ENCODE results near the gene LRRC66. TPM values are rescaled to one million over a fixed set of nuclear protein-coding genes. Genes with fewer than 3 reads are reported as not detected.

Gene LRRC66, protein sequence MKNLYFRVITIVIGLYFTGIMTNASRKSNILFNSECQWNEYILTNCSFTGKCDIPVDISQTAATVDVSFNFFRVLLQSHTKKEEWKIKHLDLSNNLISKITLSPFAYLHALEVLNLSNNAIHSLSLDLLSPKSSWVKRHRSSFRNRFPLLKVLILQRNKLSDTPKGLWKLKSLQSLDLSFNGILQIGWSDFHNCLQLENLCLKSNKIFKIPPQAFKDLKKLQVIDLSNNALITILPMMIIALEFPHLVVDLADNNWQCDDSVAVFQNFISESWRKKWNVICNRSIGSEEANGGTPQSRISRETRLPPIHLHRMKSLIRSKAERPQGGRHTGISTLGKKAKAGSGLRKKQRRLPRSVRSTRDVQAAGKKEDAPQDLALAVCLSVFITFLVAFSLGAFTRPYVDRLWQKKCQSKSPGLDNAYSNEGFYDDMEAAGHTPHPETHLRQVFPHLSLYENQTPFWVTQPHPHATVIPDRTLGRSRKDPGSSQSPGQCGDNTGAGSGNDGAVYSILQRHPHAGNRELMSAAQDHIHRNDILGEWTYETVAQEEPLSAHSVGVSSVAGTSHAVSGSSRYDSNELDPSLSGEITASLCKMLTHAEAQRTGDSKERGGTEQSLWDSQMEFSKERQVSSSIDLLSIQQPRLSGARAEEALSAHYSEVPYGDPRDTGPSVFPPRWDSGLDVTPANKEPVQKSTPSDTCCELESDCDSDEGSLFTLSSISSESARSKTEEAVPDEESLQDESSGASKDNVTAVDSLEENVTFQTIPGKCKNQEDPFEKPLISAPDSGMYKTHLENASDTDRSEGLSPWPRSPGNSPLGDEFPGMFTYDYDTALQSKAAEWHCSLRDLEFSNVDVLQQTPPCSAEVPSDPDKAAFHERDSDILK
- polyA plus RNA-seq = 0.09 to 0.28 TPM (median 0.26 TPM) in 3 replicates
- polyA plus RNA-seq (2011; ENCODE audit: low read depth) = 0.22 TPM
- 0.05 and 0.10 TPM in 2 replicates for polyA plus RNA-seq (2011; cell fraction: cytosol; rRNA removed)
- 1.5 TPM in 2 replicates for polyA plus RNA-seq (2011; cell fraction: nucleus; rRNA removed)
- 0.10 and 0.18 TPM in 2 replicates for polyA plus RNA-seq (2012; ENCODE audit: low replicate concordance)
- 0.26 to 0.30 TPM in 2 of 3 replicates, not detected in the other for polyA minus RNA-seq
- polyA minus RNA-seq (2011; cell fraction: cytosol; rRNA and poly(A)+ RNA removed) = not detected
- polyA minus RNA-seq (2011; cell fraction: nucleus; rRNA and poly(A)+ RNA removed) = 0.53 and 1.3 TPM in 2 replicates

DNA sequence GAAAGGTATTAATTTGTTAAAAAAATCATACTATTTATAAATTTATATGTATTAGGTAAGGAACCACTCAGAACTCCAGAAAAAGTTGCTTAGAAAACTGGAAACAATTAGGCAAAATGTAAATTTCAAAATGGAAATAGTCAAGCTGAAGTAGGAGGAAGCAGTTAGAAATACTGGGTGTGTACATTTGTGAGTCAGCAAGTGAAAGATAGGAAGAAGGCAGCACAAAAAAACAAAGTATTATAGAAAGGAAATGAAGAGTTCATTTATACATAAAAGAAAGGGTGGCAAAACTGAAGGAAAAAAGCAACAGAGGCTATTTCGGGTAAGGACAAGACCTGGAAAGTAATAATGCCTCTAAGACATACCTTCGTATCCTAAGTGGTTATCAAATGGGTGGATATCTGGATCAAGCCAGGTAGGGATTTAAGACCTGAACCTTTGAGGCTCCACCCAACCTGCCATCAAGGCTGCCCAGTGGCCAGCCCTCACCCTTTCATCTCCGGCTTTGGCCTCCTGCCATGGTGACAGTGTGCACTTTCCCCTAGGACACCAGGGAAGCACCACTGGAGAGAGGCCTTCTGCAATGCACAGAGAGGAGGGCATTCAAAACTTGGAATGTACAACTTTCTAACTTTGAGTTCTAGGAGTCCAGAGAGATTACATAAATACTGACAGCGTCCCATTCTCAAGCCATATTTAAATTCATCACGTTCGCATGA lies at the start of gene LRRC66:
Gene LRRC66 (minus strand): TSS at position 428 of the 722 bp plus-strand sequence. CDS start 2,750 bp downstream, outside the sequence.
- H3K79me2 ChIP-seq (ENCODE audit: control insufficient read depth, insufficient read depth, low read length) = no peaks in the 10 kb centered on the region
- FAIRE-seq = no peak
- H3K4me2 ChIP-seq (ENCODE audit: control insufficient read depth, extremely low read depth, insufficient read depth, low read depth, low read length) = no peak within 1 kb of the TSS
- H3K36me3 ChIP-seq (ENCODE audit: control insufficient read depth in 2 of 2, extremely low read depth in 1 of 2, insufficient read depth in 2 of 2, low read length in 2 of 2) = peaks cover 2 to 6% of the 10 kb centered on the region in 2 experiments
- no peak within 1 kb of the TSS for H2AFZ ChIP-seq (ENCODE audit: control insufficient read depth, low read length)
- H3K9me1 ChIP-seq (ENCODE audit: control insufficient read depth, extremely low read depth, insufficient read depth, low read length) = no peaks in the 10 kb centered on the region
- H3K4me1 ChIP-seq (ENCODE audit: control insufficient read depth, extremely low read depth, insufficient read depth, low read length) = no peaks in the 10 kb centered on the region
- TF ChIP-seq EZH2 (IDR thresholded peaks at IDR 0.05; ENCODE audit: low read length) = no peak
- no peak for TF ChIP-seq CTCF (optimal IDR thresholded peaks at IDR 0.05 in 1 of 3, IDR thresholded peaks at IDR 0.05 in 1 of 3, conservative IDR thresholded peaks at IDR 0.05 in 1 of 3; ENCODE audit: extremely low read depth in 1 of 3, insufficient read depth in 2 of 3, low read length in 3 of 3)
- dilution Hi-C loops (cut with MboI; ENCODE audit: extremely low pct_ligation_motif_present, low sequenced_read_pairs) = no loop called here
- H3K9me3 ChIP-seq (ENCODE audit: control insufficient read depth, low read depth, low read length) = no peaks in the 10 kb centered on the region
- no peaks in the 10 kb centered on the region for H3K27me3 ChIP-seq (ENCODE audit: control insufficient read depth, extremely low read depth, insufficient read depth, low read length)
- H3K4me3 ChIP-seq (ENCODE audit: control insufficient read depth in 2 of 3, extremely low read depth in 1 of 3, insufficient read depth in 2 of 3, low read depth in 1 of 3, low read length in 3 of 3) = no peak within 1 kb of the TSS
- no peaks in the 10 kb centered on the region for H4K20me1 ChIP-seq (ENCODE audit: control insufficient read depth, extremely low read depth, insufficient read depth, low read length)
- DNase-seq (ENCODE audit: low read depth, low spot score) = no peak
- no peak within 1 kb of the TSS for H3K27ac ChIP-seq (ENCODE audit: control insufficient read depth, insufficient read depth, low read length)
- H3K9ac ChIP-seq (ENCODE audit: control insufficient read depth, extremely low read depth, insufficient read depth, low read length) = no peak within 1 kb of the TSS

GRCh38 chr4:52069571-52069970 lies 49.4 kb upstream of the LRRC66 start:
- no peak overlapping the region for H3K9ac ChIP-seq (ENCODE audit: control insufficient read depth, extremely low read depth, insufficient read depth, low read length)
- H3K4me2 ChIP-seq (ENCODE audit: control insufficient read depth, extremely low read depth, insufficient read depth, low read depth, low read length) = no peak overlapping the region
- dilution Hi-C loops (cut with MboI; ENCODE audit: extremely low pct_ligation_motif_present, low sequenced_read_pairs) = no loop called here

More at GRCh38 chr4:52069571-52069970, 49.4 kb upstream of the LRRC66 start:
- H3K4me3 ChIP-seq (ENCODE audit: control insufficient read depth in 2 of 3, extremely low read depth in 1 of 3, insufficient read depth in 2 of 3, low read depth in 1 of 3, low read length in 3 of 3) = no peak overlapping the region
- no peak for DNase-seq (ENCODE audit: low read depth, low spot score)
- no peak for FAIRE-seq
- H2AFZ ChIP-seq (ENCODE audit: control insufficient read depth, low read length) = no peak overlapping the region
- no peaks in the 10 kb centered on the region for H3K9me3 ChIP-seq (ENCODE audit: control insufficient read depth, low read depth, low read length)
- H4K20me1 ChIP-seq (ENCODE audit: control insufficient read depth, extremely low read depth, insufficient read depth, low read length) = no peaks in the 10 kb centered on the region
- H3K4me1 ChIP-seq (ENCODE audit: control insufficient read depth, extremely low read depth, insufficient read depth, low read length) = no peaks in the 10 kb centered on the region
- H3K79me2 ChIP-seq (ENCODE audit: control insufficient read depth, insufficient read depth, low read length) = no peaks in the 10 kb centered on the region
- no peaks in the 10 kb centered on the region for H3K27me3 ChIP-seq (ENCODE audit: control insufficient read depth, extremely low read depth, insufficient read depth, low read length)
- no peak overlapping the region for H3K27ac ChIP-seq (ENCODE audit: control insufficient read depth, insufficient read depth, low read length)
- TF ChIP-seq CTCF (optimal IDR thresholded peaks at IDR 0.05 in 1 of 3, IDR thresholded peaks at IDR 0.05 in 1 of 3, conservative IDR thresholded peaks at IDR 0.05 in 1 of 3; ENCODE audit: extremely low read depth in 1 of 3, insufficient read depth in 2 of 3, low read length in 3 of 3) = no peak
- TF ChIP-seq EZH2 (IDR thresholded peaks at IDR 0.05; ENCODE audit: low read length) = no peak
- no peaks in the 10 kb centered on the region for H3K36me3 ChIP-seq (ENCODE audit: control insufficient read depth in 2 of 2, extremely low read depth in 1 of 2, insufficient read depth in 2 of 2, low read length in 2 of 2)
- no peaks in the 10 kb centered on the region for H3K9me1 ChIP-seq (ENCODE audit: control insufficient read depth, extremely low read depth, insufficient read depth, low read length)

Measured in keratinocyte (primary cell).